HG02981 (cell line): ENCODE measurements around the gene IL1F10.

Experiments
- ATAC-seq: cut with Tn5 transposase; IDR thresholded peaks from one replicate; pipeline ENCODE4 v1.9.1; 2021; ENCODE audit warnings: mild to moderate bottlenecking, moderate library complexity; ENCODE audit not compliant: unreplicated experiment

Gene IL1F10

GRCh38 chr2:113111823-113112287 lies 44.1 kb downstream of the IL1F10 start:
- ATAC-seq, result no peak

- ATAC-seq, result no peak
Observed at GRCh38 chr2:113112441-113112840, 44.7 kb downstream of the IL1F10 start.

- ATAC-seq, result no peak
Observed at GRCh38 chr2:113112871-113113270, 45.1 kb downstream of the IL1F10 start.

GRCh38 chr2:113113807-113114206 lies 46.0 kb downstream of the IL1F10 start:
- no peak for ATAC-seq

- no peak for ATAC-seq
Observed at GRCh38 chr2:113114224-113114945, 46.6 kb downstream of the IL1F10 start.

GRCh38 chr2:113114996-113115395 lies 47.2 kb downstream of the IL1F10 start:
- ATAC-seq, result no peak

GRCh38 chr2:113116100-113116958 lies 48.6 kb downstream of the IL1F10 start:
- no peak for ATAC-seq

GRCh38 chr2:113117541-113118262 lies 49.9 kb downstream of the IL1F10 start:
- ATAC-seq, result no peak

GRCh38 chr2:113118263-113118657 lies 50.5 kb downstream of the IL1F10 start:
- ATAC-seq, result no peak

GRCh38 chr2:113119111-113119510 lies 51.3 kb downstream of the IL1F10 start:
- no peak for ATAC-seq

GRCh38 chr2:113120861-113121260 lies 53.1 kb downstream of the IL1F10 start:
- ATAC-seq, result no peak

- ATAC-seq, result no peak
Observed at GRCh38 chr2:113122364-113122763, 54.6 kb downstream of the IL1F10 start.

- ATAC-seq, result peak; percentile 5
Observed at GRCh38 chr2:113123726-113124125, 56.0 kb downstream of the IL1F10 start.

- peak; percentile 68 for ATAC-seq
Observed at GRCh38 chr2:113124181-113124961, 56.6 kb downstream of the IL1F10 start.
